Transverse colon (tissue), 4 donors: Measurements from ENCODE around the gene BRD3. TPM values are rescaled to one million over a fixed set of nuclear protein-coding genes. Genes with fewer than 3 reads are reported as not detected.

Source experiments
- DNase-seq: peaks from one replicate; pipeline ENCODE4 v3.0.0-alpha.2; 2019
- H3K27ac ChIP-seq, 4 donors: fragments of 200-600 bp; sonication (generic); 2 replicates each; pipeline ENCODE4 v1.5.1; 2016 to 2018; ENCODE audit warnings: inconsistent platforms in 4 of 4
- H3K27me3 ChIP-seq: fragments of 200-600 bp; sonication (generic); 2 replicates; pipeline ENCODE4 v1.5.1; 2017; ENCODE audit warnings: inconsistent platforms
- H3K36me3 ChIP-seq, 4 donors: fragments of 200-600 bp; sonication (generic); 2 replicates each; pipeline ENCODE4 v1.5.1; 2017 to 2019; ENCODE audit warnings: inconsistent platforms in 4 of 4
- H3K4me1 ChIP-seq, 4 donors: fragments of 200-600 bp; sonication (generic); 2 replicates each; pipeline ENCODE4 v1.5.1; 2017 to 2020; ENCODE audit warnings: inconsistent platforms in 4 of 4
- H3K4me3 ChIP-seq, 4 donors: fragments of 200-600 bp; sonication (generic); 1 replicate in 1 of 4; 2 replicates in 3 of 4; pipeline versions ENCODE4 v1.5.1 to v1.6.1; 2017 to 2019; ENCODE audit warnings: inconsistent platforms in 4 of 4
- H3K9me3 ChIP-seq, 2 donors: fragments of 200-600 bp; sonication (generic); 2 replicates each; pipeline ENCODE4 v1.5.1; 2017 to 2019; ENCODE audit warnings: inconsistent platforms in 2 of 2
- CTCF ChIP-seq, 5 experiments: fragments of 200-600 bp in 3 of 5; fragments of 450-650 bp in 2 of 5; sonication (generic) in 3 of 5; IDR thresholded peaks; 1 replicate in 2 of 5; 2 replicates in 3 of 5; pipeline ENCODE4 v1.5.1; 2016 to 2017; ENCODE audit warnings: antibody characterized with exemption in 5 of 5, inconsistent platforms in 3 of 5, mild to moderate bottlenecking in 2 of 5, moderate library complexity in 1 of 5
- EP300 ChIP-seq: sonication (generic); formaldehyde crosslinking; IDR thresholded peaks from one replicate; pipeline ENCODE4 v1.6.1; 2017; ENCODE audit warnings: antibody characterized with exemption, low read depth
- POLR2A ChIP-seq: fragments of 450-650 bp; IDR thresholded peaks from one replicate; pipeline ENCODE4 v1.6.1; 2016; ENCODE audit warnings: antibody characterized with exemption, mild to moderate bottlenecking, moderate library complexity
- POLR2AphosphoS5 ChIP-seq, 3 donors: sonication (generic); formaldehyde crosslinking; IDR thresholded peaks; one replicate each; pipeline ENCODE4 v1.6.1; 2016; ENCODE audit warnings: antibody characterized with exemption in 3 of 3
- WGBS, 2 donors: methylation state at CpG; one replicate each; pipeline ENCODE4 v1.1.5; 2018; ENCODE audit warnings: low coverage in 1 of 2; 5-methylcytosine and 5-hydroxymethylcytosine counted together
- in situ Hi-C, 4 donors: fragments of 200-750 bp; cut with MboI; loops; one replicate each; pipeline versions ENCODE4 v1.15.0 to v1.15.1; 2017; ENCODE audit warnings: low sequenced_read_pairs in 3 of 4, low pct_ligation_motif_present in 1 of 4, low pct_unique_long_range_greater_than_20kb in 1 of 4
- intact Hi-C: fragments of 100-400 bp; cut with DNase I; formaldehyde crosslinking; loops from one replicate; pipeline ENCODE4 v1.15.1; 2023; ENCODE audit warnings: low total_unique reads
- total RNA-seq, 4 donors: library from RNA; depleted of rRNA; stranded (reverse); fragments of >200 nt; gene quantifications; one replicate each; pipeline ENCODE4 v1.1.0, GENCODE V29; 2016

BRD3 gene
- total RNA-seq, 4 donors from 2014 or later, result 14.5 to 21.3 (median 17.2) TPM

GRCh38 chr9:133987446-133987788, 80.4 kb downstream of the BRD3 start:
- in situ Hi-C loops, result no loop called here
- 92 to 100% methylated on average over 1 to 14 of the region's 14 CpGs for WGBS, 2 donors
- Histone ChIP-seq H3K9me3 (no peaks in the 10 kb centered on the region), H3K4me3 (no peak overlapping the region), H3K27ac (no peak overlapping the region), H3K27me3 (no peaks in the 10 kb centered on the region), H3K36me3 (no peaks in the 10 kb centered on the region), H3K4me1 (peaks cover 0 to 18% (median 16%) of the 10 kb centered on the region in 4 donors)
- DNase-seq, result no peak
- intact Hi-C loops, result no loop called here
- TF ChIP-seq EP300 (no peak), CTCF (IDR thresholded peaks at IDR 0.05) (no peak), POLR2A (no peak), POLR2AphosphoS5 (IDR thresholded peaks at IDR 0.05) (no peak)

GRCh38 chr9:133986774-133987445, 80.9 kb downstream of the BRD3 start:
- intact Hi-C loops, result no loop called here
- Histone ChIP-seq H3K27ac (no peak overlapping the region), H3K4me1 (peaks cover 0 to 18% (median 16%) of the 10 kb centered on the region in 4 donors)

GRCh38 chr9:133986061-133986460, 81.8 kb downstream of the BRD3 start:
- Histone ChIP-seq H3K4me1 (peaks cover 0 to 16% (median 13%) of the 10 kb centered on the region in 4 donors), H3K4me3 (no peak overlapping the region), H3K27me3 (no peaks in the 10 kb centered on the region), H3K9me3 (no peaks in the 10 kb centered on the region), H3K36me3 (no peaks in the 10 kb centered on the region), H3K27ac (no peak overlapping the region)
- intact Hi-C loops (no loop called here), in situ Hi-C loops (no loop called here)
- DNase-seq, result no peak
- WGBS, 2 donors, result 46 to 79% methylated on average over 2 to 6 of the region's 6 CpGs
- TF ChIP-seq POLR2AphosphoS5 (IDR thresholded peaks at IDR 0.05), result no peak
- TF ChIP-seq EP300, result no peak
- no peak for TF ChIP-seq CTCF (IDR thresholded peaks at IDR 0.05)
- no peak for TF ChIP-seq POLR2A

More at GRCh38 chr9:133986774-133987445, 80.9 kb downstream of the BRD3 start:
- Histone ChIP-seq H3K4me3 (no peak overlapping the region), H3K36me3 (no peaks in the 10 kb centered on the region), H3K9me3 (no peaks in the 10 kb centered on the region), H3K27me3 (no peaks in the 10 kb centered on the region)
- in situ Hi-C loops, result no loop called here
- WGBS, 2 donors, result 82 to 89% methylated on average over 9 to 13 of the region's 13 CpGs
- DNase-seq, result no peak
- TF ChIP-seq EP300, result no peak
- no peak for TF ChIP-seq CTCF (IDR thresholded peaks at IDR 0.05)
- no peak for TF ChIP-seq POLR2A
- TF ChIP-seq POLR2AphosphoS5 (IDR thresholded peaks at IDR 0.05), result no peak

GRCh38 chr9:133982971-133983720, 84.7 kb downstream of the BRD3 start:
- DNase-seq, result no peak
- no peaks in the 10 kb centered on the region for H3K27me3 ChIP-seq
- in situ Hi-C loops (no loop called here), intact Hi-C loops (no loop called here)
- no peak overlapping the region for H3K27ac ChIP-seq
- H3K4me1 ChIP-seq, result peaks cover 0 to 14% (median 9%) of the 10 kb centered on the region in 4 donors
- H3K9me3 ChIP-seq, result no peaks in the 10 kb centered on the region
- no peak overlapping the region for H3K4me3 ChIP-seq
- 88% methylated on average over 25 of the region's 25 CpGs; no CpG with 5 or more reads in 1 of the 2 donors for WGBS, 2 donors
- H3K36me3 ChIP-seq, result no peaks in the 10 kb centered on the region
- TF ChIP-seq POLR2AphosphoS5 (IDR thresholded peaks at IDR 0.05), result no peak
- TF ChIP-seq CTCF (IDR thresholded peaks at IDR 0.05), result no peak
- TF ChIP-seq POLR2A, result no peak
- TF ChIP-seq EP300, result no peak
